GM19240 (cell line): ENCODE data around the gene ANXA6.

Source experiments
- DNase-seq: peaks from one replicate; pipeline ENCODE4 v3.0.0; 2011; ENCODE audit warnings: low spot score; ENCODE audit not compliant: insufficient read length

ANXA6 gene

GRCh38 chr5:151082282-151082902 is 75.2 kb downstream of the ANXA6 start:
- DNase-seq = no peak

DNA sequence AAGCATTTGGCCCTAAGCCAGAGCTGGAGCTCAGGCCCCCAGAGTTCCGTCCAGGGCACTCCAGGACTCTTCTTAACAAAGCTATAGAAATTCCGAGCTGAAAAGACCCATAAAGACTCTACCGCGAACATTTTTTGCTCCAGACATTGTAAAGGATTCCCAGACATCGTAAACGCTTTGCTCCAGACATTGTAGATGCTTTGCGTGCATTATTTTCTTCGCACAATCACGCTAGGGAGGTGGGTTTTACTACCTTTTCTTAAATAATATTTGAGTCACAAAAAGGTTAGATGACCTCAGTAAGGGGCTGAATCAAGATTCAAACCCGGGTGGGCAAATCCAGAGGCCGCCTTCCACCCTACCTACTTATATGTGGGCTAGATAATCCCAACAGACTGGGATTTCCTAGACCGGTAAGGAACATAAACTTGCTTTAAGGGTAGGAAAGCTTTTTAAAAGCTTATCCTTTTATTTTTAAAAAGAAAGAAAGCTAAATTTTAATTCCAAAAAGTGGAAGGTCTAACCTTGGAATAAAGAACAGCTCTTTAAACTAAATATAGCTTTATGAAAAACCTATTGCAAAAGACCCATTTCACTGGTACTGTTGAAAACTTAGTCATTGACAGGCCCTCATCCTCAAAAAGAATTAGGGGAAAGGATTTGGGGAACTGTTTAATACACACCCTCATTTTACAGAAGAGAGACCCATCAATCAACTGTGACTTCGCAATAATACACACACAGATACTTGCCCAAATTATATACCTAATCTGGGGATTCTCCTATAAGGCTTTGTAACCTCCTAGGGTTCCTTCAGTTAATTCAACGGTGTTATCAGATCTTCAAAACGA is 75.9 kb downstream of the ANXA6 start:
- no peak for DNase-seq

- DNase-seq = peak; percentile 85
Observed at GRCh38 chr5:151080613-151081430, 76.8 kb downstream of the ANXA6 start, which contains the start of gene TNIP1. TNIP1 (minus strand) TSS chr5:151081034; CDS start chr5:151065095, 15,939 bp downstream.

DNA sequence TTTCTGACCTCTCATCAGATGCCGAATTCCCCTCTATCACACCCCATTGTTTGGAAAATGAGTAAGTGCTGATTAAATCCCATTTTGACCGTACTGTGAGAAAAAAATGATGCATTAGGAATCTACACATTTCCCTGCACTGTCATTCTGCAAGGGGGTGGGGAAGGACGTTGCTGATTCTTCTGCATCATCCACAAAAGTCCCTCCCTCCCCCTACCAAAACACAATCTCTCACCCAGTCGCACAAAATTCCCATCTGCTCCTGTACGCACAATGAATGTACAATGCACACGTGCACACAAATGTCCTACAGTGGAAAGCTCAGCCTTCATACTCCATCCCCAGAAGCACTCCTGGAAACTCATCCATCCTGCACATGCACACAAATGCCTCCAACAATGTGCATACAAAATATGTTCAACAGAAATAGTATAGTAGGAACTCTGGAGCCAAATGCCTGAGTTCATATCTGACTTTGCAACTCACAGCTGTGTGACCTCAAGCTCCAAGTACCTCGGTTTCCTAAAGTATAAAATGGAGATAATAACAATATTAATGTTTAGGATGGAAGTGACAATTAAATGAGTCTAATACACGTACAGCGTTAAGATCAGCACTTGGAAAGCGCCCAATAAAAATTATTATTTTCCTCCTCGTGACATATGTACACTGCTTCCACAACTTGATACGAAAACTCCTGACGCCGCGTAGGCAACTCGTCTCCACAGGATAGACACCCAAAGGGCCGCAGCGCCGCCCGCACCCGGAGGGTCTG is 77.6 kb downstream of the ANXA6 start:
- DNase-seq = no peak

DNA sequence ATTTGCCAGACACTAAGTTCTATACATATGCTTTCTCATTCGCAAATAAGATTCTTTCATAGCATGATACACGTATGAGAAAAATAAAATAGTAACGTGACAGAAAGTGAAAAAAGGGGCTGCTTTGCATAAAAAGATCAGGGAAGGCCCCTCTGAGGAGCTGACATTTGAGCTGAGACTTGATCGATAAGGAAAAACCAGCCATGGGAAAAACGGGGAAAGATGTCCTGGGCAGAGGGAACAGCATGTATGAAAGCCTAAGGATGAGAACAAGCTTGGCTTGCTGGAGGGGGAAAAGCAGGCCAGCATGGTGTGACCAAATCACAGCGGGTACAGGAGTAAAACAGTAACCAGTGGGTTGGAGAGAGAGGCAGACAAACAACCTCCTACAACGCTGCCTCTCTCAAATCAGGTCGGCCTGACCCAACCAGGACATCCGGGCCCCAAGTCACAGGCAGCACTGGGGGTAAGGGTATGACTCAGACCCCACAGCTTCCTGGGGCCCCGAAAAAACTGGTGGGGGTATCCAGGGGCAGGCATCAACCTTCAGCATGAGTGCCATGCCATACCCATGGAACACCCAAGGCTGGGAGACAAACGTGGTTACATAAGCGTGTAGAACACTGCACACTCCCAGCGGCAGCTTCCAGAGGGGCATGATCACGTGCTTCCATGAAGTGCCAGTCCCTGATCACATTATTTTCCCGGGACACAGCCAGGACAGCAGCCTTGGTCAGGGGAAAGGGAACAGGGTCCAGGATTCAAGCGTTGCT is 78.9 kb downstream of the ANXA6 start:
- peak; percentile 77 for DNase-seq

DNA sequence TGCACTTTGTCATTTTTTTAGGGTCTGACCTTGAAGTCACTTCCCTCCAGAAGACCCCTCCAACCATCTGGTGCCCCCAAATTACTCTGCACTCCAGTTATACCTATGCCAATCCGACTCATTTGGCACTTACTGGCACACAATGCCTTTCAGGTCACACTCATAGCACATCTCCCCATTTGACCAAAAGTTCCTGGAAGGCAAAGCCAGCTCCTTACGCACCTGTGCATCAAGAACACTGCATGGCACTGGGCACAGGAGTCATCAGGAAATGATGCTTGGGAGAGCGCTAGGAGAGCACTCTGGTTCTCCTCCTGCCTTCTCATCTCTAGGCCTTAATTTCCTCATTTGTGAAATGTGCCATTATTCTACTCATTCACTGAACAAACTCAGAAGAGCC is 79.6 kb downstream of the ANXA6 start:
- no peak for DNase-seq

DNA sequence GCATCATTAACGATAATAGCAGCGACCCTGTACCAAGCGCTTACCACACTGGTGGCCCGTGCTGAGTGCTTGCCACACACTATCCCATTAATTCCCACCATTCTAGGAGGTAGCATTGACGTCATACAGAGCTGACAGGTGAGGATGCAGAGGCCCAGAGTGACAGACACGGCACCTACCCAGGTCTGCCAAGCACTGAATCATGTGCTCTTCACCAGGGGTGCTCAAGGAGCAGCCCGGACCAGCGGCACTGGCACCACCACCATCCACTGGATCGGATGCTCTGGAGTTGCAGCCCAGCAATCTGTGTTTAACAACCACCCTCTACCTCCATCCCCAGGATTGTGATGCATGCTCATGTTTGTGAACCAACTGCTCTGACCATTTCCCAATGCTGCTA is 80.2 kb downstream of the ANXA6 start:
- DNase-seq = no peak

DNA sequence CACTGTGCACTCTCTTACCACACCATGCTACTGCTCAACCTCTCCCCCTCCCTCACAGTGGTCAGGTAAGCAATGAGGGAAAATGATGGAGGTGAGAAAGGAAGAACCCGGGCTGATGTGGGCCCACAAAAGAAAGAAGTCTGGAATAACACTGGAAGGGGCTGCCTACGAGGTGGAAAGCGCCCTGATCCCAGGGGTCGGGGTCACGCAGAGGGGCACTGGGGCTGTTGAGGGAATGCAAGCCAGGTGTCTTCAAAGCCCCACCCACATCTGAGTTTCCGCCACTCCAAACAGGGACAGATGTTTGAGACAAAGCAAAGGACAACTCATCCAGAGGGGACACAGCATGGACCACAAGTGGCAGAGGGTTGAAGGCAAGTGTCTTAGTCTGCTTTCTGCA is 81.0 kb downstream of the ANXA6 start:
- no peak for DNase-seq

DNA sequence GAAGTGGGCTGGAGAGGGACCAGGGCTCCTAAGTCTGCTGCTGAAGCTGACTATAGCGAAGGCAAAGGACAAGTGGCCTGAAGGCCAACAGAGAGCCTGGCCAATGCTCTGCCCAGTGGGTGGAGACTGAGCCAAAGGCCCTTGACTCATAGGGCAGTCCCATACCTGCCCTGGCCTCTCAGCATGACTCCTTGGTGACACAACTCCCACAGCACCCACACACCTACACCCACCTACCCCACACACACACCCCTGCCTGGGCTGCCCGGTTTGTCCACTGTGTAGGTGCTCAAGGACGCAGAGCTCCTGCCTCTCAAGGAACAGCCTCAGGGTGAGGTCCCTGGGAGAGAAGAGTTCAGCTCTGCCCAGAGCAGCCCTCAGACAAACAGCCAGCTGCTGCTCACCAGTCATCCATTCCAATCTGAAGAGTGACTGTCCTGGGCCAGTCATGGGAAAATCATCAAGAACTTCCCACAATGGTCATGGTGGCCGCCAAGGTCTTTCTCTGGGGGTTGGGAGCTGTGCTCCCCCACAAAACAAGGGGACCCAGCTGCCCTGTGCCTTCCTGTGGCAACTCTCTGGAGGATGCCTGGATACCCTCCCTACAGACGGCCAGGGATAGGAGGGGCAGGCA is 81.8 kb downstream of the ANXA6 start:
- DNase-seq = no peak

DNA sequence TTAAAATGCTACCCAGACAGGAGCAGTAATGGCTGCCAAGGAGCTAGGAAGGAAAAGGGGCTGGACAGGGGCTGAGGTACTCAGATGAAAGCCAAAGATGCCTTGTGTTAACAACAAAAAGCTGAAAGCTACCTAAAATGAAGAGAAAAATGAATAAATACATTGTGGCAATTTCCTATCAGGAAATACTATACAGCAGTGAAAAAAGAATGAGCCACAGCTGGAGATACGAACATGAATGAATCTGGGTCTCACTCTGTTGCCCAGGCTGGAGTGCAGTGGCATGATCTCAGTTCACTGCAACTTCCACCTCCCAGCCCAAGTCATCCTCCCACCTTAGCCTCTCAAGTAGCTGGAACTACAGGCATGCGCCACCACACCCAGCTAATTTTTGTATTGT is 83.0 kb downstream of the ANXA6 start:
- DNase-seq = no peak

DNA sequence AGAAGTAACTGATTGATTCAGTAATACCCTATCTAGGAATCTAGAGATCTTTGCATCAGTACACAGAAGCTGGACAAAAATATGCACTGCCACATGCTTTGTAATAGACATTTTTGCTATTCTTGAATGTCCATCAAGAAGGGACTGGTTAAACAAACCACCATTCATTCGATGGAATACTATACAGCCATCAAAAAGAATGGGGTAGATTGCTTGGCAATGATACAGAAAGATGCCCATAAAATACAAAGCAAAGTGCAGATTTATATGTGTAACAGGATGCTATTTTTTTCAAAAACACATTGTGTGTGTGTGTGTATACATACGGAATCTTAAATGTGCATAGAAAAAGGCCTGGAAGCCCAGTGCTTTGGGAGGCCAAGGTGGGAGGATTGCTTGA is 84.3 kb downstream of the ANXA6 start:
- DNase-seq = no peak

DNA sequence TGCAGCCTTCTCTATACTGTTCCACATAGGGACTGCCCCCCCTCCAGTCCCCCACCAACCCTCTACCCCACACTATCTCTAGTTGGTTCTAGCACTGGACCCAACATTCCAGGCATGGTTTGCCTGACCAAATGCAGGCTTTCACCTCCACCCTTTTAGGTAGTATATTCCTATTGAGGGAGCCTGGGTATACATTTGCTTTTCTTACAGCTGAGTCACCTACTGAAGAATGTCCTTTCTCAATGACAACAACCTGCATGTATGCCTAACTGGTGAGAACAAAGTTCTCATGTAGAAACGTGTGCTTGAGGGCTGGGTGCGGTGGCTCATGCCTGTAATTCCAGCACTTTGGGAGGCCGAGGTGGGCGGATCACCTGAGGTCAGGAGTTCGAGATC is 85.0 kb downstream of the ANXA6 start:
- DNase-seq = no peak

DNA sequence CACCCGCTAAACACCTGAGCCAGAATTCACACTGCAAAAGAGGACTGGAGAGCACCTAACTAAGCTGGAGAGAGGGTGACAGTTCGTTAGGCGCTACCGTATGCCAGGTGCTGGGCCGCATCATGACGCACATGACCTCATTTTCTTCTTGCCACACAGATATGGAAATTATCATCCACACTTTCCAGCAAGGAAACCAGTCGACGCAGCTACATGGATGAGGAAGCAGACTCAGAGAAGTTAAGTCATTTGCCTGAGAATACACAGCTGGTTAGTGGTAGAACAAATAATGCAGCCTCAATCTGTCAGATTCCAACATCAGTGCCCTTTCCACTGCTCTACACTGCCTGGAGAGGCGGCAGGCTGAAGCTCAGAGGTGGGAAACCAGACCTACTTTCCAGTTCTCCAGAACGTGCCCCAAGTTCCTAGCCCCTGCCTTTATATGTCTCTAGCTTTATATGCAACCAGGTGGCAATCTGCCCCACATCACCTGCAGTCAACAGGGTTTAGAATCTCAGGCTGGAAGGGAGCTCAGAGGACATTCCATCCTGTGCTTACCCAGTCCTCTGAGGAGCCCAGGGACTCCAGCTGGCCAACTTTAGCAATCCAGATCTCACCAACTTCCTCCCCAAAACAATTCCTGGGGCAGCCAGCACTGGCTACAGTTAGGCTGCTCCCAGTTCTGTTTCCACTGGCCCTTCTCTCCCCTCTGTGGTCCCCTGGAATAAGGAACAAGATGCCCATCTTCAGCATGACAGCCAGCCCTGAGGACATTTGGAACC is 85.5 kb downstream of the ANXA6 start:
- no peak for DNase-seq

DNA sequence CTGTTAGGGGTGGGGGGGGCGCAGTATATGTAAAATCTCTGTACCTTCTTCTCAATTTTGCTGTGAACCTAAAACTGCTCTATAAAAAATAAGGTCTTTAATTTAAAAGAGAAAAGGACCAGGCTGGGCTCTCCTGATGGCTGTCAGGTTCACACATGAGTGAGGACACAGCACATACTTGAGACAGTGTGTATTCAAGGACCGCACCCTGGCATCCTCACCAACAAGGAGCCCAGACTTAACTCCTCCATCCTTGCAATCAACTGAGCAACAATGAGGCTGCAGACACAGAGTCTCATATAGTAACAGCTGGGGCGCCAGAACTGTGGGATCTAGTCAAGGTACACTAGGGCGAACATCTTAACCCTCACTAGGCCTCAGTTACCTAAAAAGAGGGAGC is 86.6 kb downstream of the ANXA6 start:
- DNase-seq = no peak

GRCh38 chr5:151070449-151070848 is 87.1 kb downstream of the ANXA6 start:
- DNase-seq = no peak

GRCh38 chr5:151068433-151069197 is 89.0 kb downstream of the ANXA6 start:
- DNase-seq = no peak

DNA sequence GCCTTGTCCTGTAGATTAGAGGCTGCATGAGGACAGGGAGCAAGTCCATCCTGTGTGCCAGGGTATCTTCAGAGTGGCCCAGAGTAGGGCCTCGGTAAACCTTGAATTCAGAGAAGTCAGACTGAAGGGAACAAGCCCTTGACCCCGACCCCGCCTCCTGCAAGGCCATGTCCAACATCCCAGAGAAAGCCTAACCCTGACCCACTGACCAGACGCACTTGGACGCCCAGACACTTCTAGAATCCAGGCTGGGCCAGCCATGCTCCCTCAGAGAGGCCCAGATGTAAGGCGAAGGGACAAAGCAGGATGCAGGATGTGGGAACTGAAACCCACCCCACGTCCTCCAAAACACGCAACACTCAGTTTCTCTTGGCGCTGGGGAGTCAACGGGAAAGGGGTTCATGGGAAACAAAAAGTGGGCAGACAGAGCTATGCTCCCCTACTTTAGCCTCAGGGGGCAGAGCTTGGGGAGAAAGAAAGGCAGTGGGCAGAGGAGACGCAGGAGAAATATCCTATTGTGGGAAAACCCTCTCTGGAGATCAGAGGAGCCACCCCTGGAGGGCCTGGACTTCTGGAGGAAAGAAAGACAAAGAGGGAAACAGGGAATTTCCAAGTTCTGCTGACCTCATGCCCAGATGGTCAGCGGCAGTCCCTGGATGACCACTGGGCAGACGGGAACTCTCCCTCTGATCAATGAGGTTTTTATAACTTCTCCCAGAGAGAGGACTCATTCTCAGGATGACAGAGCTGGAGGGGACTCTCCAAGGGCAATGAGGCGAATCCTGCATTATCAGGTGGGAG is 89.7 kb downstream of the ANXA6 start:
- DNase-seq = no peak

DNA sequence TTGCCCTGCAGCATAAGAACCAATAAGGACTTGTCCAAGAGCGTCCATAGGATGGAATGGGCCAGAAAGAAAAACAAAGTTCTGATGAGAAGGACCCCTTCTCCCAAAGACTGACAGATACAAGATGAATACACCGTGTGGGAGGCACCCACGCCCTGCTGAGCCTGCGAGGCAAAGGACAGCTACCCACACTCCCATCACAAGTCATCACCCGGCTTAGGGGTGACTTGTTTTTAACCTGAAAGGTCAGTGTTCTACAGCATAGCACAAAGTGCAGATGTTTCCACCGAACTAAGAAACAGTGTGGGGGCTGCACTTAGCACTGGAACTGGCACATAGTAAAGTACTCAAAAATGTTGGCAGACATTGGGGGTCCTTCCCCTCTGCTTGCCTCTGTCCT is 90.7 kb downstream of the ANXA6 start:
- DNase-seq = no peak
